ENCODE results near the gene TTLL11. TPM values are rescaled to one million over a fixed set of nuclear protein-coding genes. Genes with fewer than 3 reads are reported as not detected.

TTLL11 gene
- total RNA-seq, 4 donors from 2014 or later, result 9.1 to 47.4 (median 11.3) TPM

DNA sequence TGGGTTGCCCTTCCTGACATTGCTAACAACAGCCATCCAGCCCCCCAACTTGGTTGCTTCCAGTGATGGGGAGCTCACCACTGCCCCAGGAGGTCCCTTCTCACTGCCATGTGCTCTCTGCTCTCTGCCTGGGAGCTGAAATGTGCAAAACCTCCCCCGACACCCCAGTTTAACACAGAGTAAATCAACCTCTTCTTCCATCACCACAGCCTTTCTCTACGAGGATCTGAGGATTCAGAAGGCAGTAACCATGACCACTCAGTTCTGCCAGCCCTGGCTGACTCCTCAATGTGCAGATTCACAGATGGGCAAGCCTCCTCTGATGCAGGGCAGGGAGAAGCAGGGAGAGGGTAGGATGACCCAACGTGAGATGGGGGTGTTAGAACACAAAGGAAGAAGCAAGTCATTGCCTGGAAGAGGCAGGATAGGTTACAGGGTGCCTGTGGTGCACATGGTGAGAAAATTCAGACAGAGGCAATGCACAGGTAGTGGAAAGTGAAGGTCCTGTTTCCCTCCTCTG is 256.7 kb downstream of the TTLL11 start:
- H3K27ac ChIP-seq, result no peak overlapping the region
- 60 to 81% methylated on average over 1 to 3 of the region's 3 CpGs for WGBS, 2 donors (ENCODE audit: low coverage in 1 of 2)
- DNase-seq, result no peak
- no peaks in the 10 kb centered on the region for H3K4me1 ChIP-seq
- H3K4me3 ChIP-seq, result no peak overlapping the region
- TF ChIP-seq EP300 (IDR thresholded peaks at IDR 0.05; ENCODE audit: low read depth) (no peak), POLR2A (IDR thresholded peaks at IDR 0.05) (no peak), CTCF (IDR thresholded peaks at IDR 0.05) (no peak), POLR2AphosphoS5 (IDR thresholded peaks at IDR 0.05) (no peak)
- intact Hi-C loops (cut with DNase I; ENCODE audit: low total_unique reads), result no loop called here
- H3K9me3 ChIP-seq, result no peaks in the 10 kb centered on the region
- H3K27me3 ChIP-seq, result no peaks in the 10 kb centered on the region
- H3K36me3 ChIP-seq, result no peaks in the 10 kb centered on the region
- in situ Hi-C loops (cut with MboI; ENCODE audit: low pct_ligation_motif_present in 1 of 4, low pct_unique_long_range_greater_than_20kb in 1 of 4, low sequenced_read_pairs in 3 of 4), result no loop called here

DNA sequence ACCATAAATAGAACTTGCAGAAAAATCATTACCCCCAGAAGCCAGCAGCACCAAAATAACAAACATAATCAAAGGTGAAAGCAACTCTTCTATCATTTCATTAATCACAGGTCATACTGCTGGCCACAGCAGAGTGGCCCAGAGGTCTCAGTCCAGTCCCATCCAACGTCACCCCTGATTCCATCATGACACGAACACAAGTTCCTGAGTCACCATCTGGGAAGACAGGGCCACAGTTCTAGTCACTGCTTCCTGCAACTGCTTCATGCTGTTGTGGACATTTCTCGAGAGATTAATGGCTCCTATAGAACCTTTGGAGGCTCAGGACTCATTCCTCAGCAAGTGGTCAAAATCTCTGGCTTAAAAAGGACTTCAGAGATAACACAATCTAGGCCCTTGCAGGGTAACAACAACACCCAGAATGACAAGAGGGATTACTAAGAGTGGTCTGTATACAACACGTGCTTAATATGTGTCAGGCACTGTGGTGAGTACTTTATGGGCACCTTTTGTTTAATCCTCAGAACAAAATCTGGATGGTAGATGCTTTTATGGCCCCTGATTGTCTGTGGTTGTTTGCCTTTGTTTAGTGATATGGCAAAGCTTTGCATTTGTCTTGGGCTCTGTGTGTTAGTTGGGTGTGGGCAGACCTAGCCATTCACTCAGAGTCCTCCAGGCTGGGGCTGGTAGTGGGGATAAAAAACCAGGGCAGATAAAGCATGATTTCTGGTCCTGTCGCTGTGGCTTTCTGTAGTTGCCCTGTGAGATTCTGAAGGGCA is 257.3 kb downstream of the TTLL11 start:
- TF ChIP-seq POLR2A (IDR thresholded peaks at IDR 0.05) (no peak), EP300 (IDR thresholded peaks at IDR 0.05; ENCODE audit: low read depth) (no peak), POLR2AphosphoS5 (IDR thresholded peaks at IDR 0.05) (no peak), CTCF (IDR thresholded peaks at IDR 0.05) (no peak)
- no peaks in the 10 kb centered on the region for H3K4me1 ChIP-seq
- H3K9me3 ChIP-seq, result no peaks in the 10 kb centered on the region
- WGBS, 2 donors (ENCODE audit: low coverage in 1 of 2), result 54 to 78% methylated on average over 3 to 5 of the region's 5 CpGs
- in situ Hi-C loops (cut with MboI; ENCODE audit: low pct_ligation_motif_present in 1 of 4, low pct_unique_long_range_greater_than_20kb in 1 of 4, low sequenced_read_pairs in 3 of 4), result no loop called here
- no peak overlapping the region for H3K27ac ChIP-seq
- no peak overlapping the region for H3K4me3 ChIP-seq
- no peak for DNase-seq
- no peaks in the 10 kb centered on the region for H3K27me3 ChIP-seq
- intact Hi-C loops (cut with DNase I; ENCODE audit: low total_unique reads), result no loop called here
- no peaks in the 10 kb centered on the region for H3K36me3 ChIP-seq

DNA sequence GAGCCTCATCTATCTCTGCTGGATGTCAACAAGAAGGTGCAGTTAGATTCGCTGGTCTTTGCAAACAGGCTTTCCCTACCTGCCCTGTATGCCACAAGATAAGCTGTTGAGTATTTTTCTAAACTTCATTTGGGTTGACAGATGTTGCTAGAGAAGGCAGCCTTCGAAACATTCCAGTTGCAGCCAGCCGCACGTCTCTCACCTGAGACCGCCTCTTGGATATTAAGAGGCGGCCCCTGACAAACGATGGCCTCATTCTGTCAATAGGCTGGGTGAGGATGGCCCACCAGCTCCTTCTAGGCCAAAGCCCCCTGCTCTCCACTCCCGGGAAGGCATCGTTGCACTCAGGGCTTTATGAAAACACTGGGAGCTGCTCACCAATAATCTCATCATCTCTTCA is 260.0 kb downstream of the TTLL11 start:
- no peak overlapping the region for H3K27ac ChIP-seq
- intact Hi-C loops (cut with DNase I; ENCODE audit: low total_unique reads), result no loop called here
- H3K4me1 ChIP-seq, result no peaks in the 10 kb centered on the region
- in situ Hi-C loops (cut with MboI; ENCODE audit: low pct_ligation_motif_present in 1 of 4, low pct_unique_long_range_greater_than_20kb in 1 of 4, low sequenced_read_pairs in 3 of 4), result no loop called here
- 93% methylated on average over 9 of the region's 9 CpGs; no CpG with 5 or more reads in 1 of the 2 donors for WGBS, 2 donors (ENCODE audit: low coverage in 1 of 2)
- H3K9me3 ChIP-seq, result no peaks in the 10 kb centered on the region
- no peaks in the 10 kb centered on the region for H3K36me3 ChIP-seq
- TF ChIP-seq EP300 (IDR thresholded peaks at IDR 0.05; ENCODE audit: low read depth) (no peak), POLR2AphosphoS5 (IDR thresholded peaks at IDR 0.05) (no peak), POLR2A (IDR thresholded peaks at IDR 0.05) (no peak), CTCF (IDR thresholded peaks at IDR 0.05) (no peak)
- no peak overlapping the region for H3K4me3 ChIP-seq
- DNase-seq, result no peak
- no peaks in the 10 kb centered on the region for H3K27me3 ChIP-seq

DNA sequence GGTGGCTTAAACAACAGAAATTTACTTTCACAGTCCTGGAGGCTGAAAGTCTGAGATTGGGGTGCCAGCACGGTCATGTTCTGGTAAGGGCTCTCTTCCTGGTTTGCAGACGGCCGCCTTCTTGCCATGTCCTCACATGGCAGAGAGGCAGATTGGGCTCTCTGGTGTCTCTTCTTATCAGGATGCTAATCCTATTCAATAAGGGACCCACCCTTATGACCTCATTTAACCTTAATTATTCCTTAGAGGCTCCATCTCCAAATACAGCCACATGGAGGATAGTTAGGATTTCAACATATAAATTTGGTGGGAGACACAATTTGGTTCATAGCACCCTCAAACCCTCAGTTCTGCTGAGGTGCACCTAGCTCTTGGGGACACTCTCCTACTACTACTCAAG is 261.2 kb downstream of the TTLL11 start:
- no peaks in the 10 kb centered on the region for H3K4me1 ChIP-seq
- H3K27me3 ChIP-seq, result no peaks in the 10 kb centered on the region
- 97% methylated on average over 3 of the region's 3 CpGs; no CpG with 5 or more reads in 1 of the 2 donors for WGBS, 2 donors (ENCODE audit: low coverage in 1 of 2)
- no peak for DNase-seq
- H3K4me3 ChIP-seq, result no peak overlapping the region
- H3K27ac ChIP-seq, result no peak overlapping the region
- no peaks in the 10 kb centered on the region for H3K9me3 ChIP-seq
- TF ChIP-seq POLR2AphosphoS5 (IDR thresholded peaks at IDR 0.05) (no peak), CTCF (IDR thresholded peaks at IDR 0.05) (no peak), POLR2A (IDR thresholded peaks at IDR 0.05) (no peak), EP300 (IDR thresholded peaks at IDR 0.05; ENCODE audit: low read depth) (no peak)
- intact Hi-C loops (cut with DNase I; ENCODE audit: low total_unique reads) (no loop called here), in situ Hi-C loops (cut with MboI; ENCODE audit: low pct_ligation_motif_present in 1 of 4, low pct_unique_long_range_greater_than_20kb in 1 of 4, low sequenced_read_pairs in 3 of 4) (no loop called here)
- no peaks in the 10 kb centered on the region for H3K36me3 ChIP-seq

All from transverse colon (tissue), 4 donors.